ENCODE results near the gene DDX51.

DNA sequence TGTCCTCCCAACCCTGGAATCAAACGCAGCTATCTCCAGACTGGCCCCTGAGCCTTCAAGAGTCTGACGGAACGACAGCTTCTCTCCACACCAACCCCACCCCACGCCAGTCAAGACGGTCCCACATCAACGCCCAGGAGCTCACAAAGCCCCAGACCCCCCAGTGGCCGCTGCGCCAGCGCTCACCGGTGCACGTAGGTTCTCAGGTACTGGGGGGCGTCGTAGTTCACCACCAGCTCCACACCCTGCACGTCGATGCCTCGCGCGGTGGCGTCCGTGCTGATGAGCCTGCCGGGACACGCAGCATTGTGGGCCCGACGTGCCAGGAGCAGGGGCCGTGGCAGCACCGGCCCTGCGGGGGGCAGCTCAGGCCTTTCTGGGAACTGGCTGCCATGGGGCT is 4.2 kb downstream of the DDX51 start:
- TF ChIP-seq ZFX (IDR thresholded peaks at IDR 0.05) (no peak), EZH2phosphoT487 (IDR thresholded peaks at IDR 0.05; ENCODE audit: borderline replicate concordance) (no peak), SRF (IDR thresholded peaks at IDR 0.05; ENCODE audit: low read depth) (no peak), SIN3A (IDR thresholded peaks at IDR 0.05; ENCODE audit: low read depth) (no peak), POLR2AphosphoS5 (IDR thresholded peaks at IDR 0.05; ENCODE audit: low read depth, low read length) (no peak), JUND (IDR thresholded peaks at IDR 0.05) (no peak), ELF1 (IDR thresholded peaks at IDR 0.05; ENCODE audit: borderline replicate concordance, low read depth) (no peak), EZH2 (IDR thresholded peaks at IDR 0.05) (no peak), POLR2A (IDR thresholded peaks at IDR 0.05; ENCODE audit: borderline replicate concordance, extremely low read depth, insufficient read depth, insufficient read length) (no peak)
- TF ChIP-seq, protein P1, sequence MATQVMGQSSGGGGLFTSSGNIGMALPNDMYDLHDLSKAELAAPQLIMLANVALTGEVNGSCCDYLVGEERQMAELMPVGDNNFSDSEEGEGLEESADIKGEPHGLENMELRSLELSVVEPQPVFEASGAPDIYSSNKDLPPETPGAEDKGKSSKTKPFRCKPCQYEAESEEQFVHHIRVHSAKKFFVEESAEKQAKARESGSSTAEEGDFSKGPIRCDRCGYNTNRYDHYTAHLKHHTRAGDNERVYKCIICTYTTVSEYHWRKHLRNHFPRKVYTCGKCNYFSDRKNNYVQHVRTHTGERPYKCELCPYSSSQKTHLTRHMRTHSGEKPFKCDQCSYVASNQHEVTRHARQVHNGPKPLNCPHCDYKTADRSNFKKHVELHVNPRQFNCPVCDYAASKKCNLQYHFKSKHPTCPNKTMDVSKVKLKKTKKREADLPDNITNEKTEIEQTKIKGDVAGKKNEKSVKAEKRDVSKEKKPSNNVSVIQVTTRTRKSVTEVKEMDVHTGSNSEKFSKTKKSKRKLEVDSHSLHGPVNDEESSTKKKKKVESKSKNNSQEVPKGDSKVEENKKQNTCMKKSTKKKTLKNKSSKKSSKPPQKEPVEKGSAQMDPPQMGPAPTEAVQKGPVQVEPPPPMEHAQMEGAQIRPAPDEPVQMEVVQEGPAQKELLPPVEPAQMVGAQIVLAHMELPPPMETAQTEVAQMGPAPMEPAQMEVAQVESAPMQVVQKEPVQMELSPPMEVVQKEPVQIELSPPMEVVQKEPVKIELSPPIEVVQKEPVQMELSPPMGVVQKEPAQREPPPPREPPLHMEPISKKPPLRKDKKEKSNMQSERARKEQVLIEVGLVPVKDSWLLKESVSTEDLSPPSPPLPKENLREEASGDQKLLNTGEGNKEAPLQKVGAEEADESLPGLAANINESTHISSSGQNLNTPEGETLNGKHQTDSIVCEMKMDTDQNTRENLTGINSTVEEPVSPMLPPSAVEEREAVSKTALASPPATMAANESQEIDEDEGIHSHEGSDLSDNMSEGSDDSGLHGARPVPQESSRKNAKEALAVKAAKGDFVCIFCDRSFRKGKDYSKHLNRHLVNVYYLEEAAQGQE (IDR thresholded peaks at IDR 0.05; ENCODE audit: low read depth): no peak
- TF ChIP-seq, protein P2, sequence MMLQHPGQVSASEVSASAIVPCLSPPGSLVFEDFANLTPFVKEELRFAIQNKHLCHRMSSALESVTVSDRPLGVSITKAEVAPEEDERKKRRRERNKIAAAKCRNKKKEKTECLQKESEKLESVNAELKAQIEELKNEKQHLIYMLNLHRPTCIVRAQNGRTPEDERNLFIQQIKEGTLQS (IDR thresholded peaks at IDR 0.05): no peak
- TF ChIP-seq, protein P3, sequence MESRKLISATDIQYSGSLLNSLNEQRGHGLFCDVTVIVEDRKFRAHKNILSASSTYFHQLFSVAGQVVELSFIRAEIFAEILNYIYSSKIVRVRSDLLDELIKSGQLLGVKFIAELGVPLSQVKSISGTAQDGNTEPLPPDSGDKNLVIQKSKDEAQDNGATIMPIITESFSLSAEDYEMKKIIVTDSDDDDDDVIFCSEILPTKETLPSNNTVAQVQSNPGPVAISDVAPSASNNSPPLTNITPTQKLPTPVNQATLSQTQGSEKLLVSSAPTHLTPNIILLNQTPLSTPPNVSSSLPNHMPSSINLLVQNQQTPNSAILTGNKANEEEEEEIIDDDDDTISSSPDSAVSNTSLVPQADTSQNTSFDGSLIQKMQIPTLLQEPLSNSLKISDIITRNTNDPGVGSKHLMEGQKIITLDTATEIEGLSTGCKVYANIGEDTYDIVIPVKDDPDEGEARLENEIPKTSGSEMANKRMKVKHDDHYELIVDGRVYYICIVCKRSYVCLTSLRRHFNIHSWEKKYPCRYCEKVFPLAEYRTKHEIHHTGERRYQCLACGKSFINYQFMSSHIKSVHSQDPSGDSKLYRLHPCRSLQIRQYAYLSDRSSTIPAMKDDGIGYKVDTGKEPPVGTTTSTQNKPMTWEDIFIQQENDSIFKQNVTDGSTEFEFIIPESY (IDR thresholded peaks at IDR 0.05; ENCODE audit: extremely low read depth, insufficient replicate concordance, low read length): no peak
- TF ChIP-seq, protein P4, sequence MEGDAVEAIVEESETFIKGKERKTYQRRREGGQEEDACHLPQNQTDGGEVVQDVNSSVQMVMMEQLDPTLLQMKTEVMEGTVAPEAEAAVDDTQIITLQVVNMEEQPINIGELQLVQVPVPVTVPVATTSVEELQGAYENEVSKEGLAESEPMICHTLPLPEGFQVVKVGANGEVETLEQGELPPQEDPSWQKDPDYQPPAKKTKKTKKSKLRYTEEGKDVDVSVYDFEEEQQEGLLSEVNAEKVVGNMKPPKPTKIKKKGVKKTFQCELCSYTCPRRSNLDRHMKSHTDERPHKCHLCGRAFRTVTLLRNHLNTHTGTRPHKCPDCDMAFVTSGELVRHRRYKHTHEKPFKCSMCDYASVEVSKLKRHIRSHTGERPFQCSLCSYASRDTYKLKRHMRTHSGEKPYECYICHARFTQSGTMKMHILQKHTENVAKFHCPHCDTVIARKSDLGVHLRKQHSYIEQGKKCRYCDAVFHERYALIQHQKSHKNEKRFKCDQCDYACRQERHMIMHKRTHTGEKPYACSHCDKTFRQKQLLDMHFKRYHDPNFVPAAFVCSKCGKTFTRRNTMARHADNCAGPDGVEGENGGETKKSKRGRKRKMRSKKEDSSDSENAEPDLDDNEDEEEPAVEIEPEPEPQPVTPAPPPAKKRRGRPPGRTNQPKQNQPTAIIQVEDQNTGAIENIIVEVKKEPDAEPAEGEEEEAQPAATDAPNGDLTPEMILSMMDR (IDR thresholded peaks at IDR 0.05 in 2 of 3, conservative IDR thresholded peaks at IDR 0.05 in 1 of 3; ENCODE audit: borderline replicate concordance in 1 of 3, insufficient read depth in 1 of 3, low read depth in 2 of 3, low read length in 2 of 3): no peak
- TF ChIP-seq, protein P5, sequence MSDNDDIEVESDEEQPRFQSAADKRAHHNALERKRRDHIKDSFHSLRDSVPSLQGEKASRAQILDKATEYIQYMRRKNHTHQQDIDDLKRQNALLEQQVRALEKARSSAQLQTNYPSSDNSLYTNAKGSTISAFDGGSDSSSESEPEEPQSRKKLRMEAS (IDR thresholded peaks at IDR 0.05): no peak

Measured in HCT116 (cell line).